ENCODE data around the gene COL11A1.
"Not testable (repeated sequence)": the region's sequence is repeated elsewhere in the genome, so short reads cannot be mapped to it uniquely, and the experiment has no call there.

GRCh38 chr1:102826706-102827105 is 281.6 kb downstream of the COL11A1 start:
- not testable (repeated sequence) for TF ChIP-seq CBX8 (IDR thresholded peaks at IDR 0.05); CTCF (IDR thresholded peaks at IDR 0.05); POLR2A (IDR thresholded peaks at IDR 0.05; ENCODE audit: low read length); REST (IDR thresholded peaks at IDR 0.05); SMC3 (IDR thresholded peaks at IDR 0.05)
